H1 (cell line): ENCODE data around the gene SMARCA2.

Experiments used
- CHD2 ChIP-seq: IDR thresholded peaks from 2 replicates; pipeline ENCODE4 v1.6.1; 2012; ENCODE audit warnings: low read length, improper control_type of control experiment
- CTCF ChIP-seq, 3 experiments: IDR thresholded peaks; 1 replicate in 2 of 3; 2 replicates in 1 of 3; pipeline versions ENCODE4 v1.5.1 to v1.6.1; 2011; ENCODE audit warnings: low read length in 3 of 3, mild to moderate bottlenecking in 3 of 3, inconsistent platforms in 2 of 3, low read depth in 1 of 3, moderate library complexity in 1 of 3; ENCODE audit not compliant: insufficient read depth in 1 of 3; ENCODE audit errors: control extremely low read depth in 1 of 3
- KDM1A ChIP-seq: fragments of 200-600, 300-600 bp; sonication (generic); IDR thresholded peaks from 2 replicates; pipeline ENCODE4 v1.7.1; 2016; ENCODE audit warnings: mild to moderate bottlenecking, low read length, borderline replicate concordance
- NRF1 ChIP-seq: IDR thresholded peaks from 2 replicates; pipeline ENCODE4 v1.6.1; 2011; ENCODE audit warnings: mild to moderate bottlenecking, low read depth, low read length, improper control_type of control experiment
- SP2 ChIP-seq: IDR thresholded peaks from 2 replicates; pipeline ENCODE4 v1.6.1; 2012; ENCODE audit warnings: mild to moderate bottlenecking, low read length, inconsistent platforms

- no peak for TF ChIP-seq SP2
- no peak for TF ChIP-seq CTCF (IDR thresholded peaks at IDR 0.05; ENCODE audit: control extremely low read depth in 1 of 3, insufficient read depth in 1 of 3, low read depth in 1 of 3, low read length in 3 of 3)
- no peak for TF ChIP-seq NRF1
- no peak for TF ChIP-seq CHD2
- no peak for TF ChIP-seq KDM1A
These were observed 48.3 kb upstream of the SMARCA2 start for GRCh38 chr9:1966725-1967366.
